HUES6 (cell line): ENCODE measurements around the gene NSUN2.
A peak's percentile ranks its signal among the peaks of the same experiment; 100 is the strongest.
"Not testable (repeated sequence)": the region's sequence is repeated elsewhere in the genome, so short reads cannot be mapped to it uniquely, and the experiment has no call there.

ENCODE experiments used
- H3K27ac ChIP-seq: 2 replicates; pipeline ENCODE4 v1.7.0; 2013; ENCODE audit warnings: low read depth, mild to moderate bottlenecking, low read length, inconsistent platforms
- H3K27me3 ChIP-seq: 2 replicates; pipeline ENCODE4 v1.6.1; 2013; ENCODE audit warnings: low read length; ENCODE audit not compliant: control insufficient read depth, insufficient read depth
- H3K36me3 ChIP-seq: 2 replicates; pipeline ENCODE4 v1.6.1; 2013; ENCODE audit warnings: low read length; ENCODE audit not compliant: control insufficient read depth, insufficient read depth
- H3K4me1 ChIP-seq: 2 replicates; pipeline ENCODE4 v1.6.1; 2013; ENCODE audit warnings: low read length; ENCODE audit not compliant: control insufficient read depth, insufficient read depth
- H3K4me3 ChIP-seq: 2 replicates; pipeline ENCODE4 v1.5.1; 2013; ENCODE audit warnings: low read depth, low read length
- H3K9ac ChIP-seq: one replicate; pipeline ENCODE4 v1.6.1; 2013; ENCODE audit warnings: mild to moderate bottlenecking, low read length
- H3K9me3 ChIP-seq: 2 replicates; pipeline ENCODE4 v1.6.1; 2013; ENCODE audit warnings: low read depth, low read length; ENCODE audit not compliant: control insufficient read depth, insufficient read depth

Gene NSUN2

DNA sequence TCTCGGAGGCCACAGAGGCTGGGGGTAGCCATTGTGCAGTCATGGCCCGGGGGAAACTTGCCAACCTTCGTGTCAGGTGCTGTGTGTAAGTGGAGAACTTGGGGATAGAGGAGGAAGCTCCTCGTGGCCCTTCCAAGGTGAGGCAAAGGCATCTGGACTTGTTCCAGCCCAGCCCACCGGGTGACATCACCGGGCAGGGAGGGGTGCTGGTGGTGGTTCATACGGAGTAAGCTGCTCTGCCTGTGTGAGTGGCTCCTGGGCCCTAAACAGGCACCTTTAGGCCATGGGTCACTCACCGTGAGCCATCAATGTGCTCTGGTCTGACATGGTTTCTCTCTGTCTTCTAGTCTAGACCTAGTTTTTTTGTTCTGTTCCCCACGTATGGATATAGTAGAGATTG is 35.9 kb upstream of the NSUN2 start:
- H3K4me1 ChIP-seq = peaks cover 10% of the 10 kb centered on the region
- H3K4me3 ChIP-seq, H3K9ac ChIP-seq, H3K36me3 ChIP-seq, H3K27me3 ChIP-seq, H3K9me3 ChIP-seq, H3K27ac ChIP-seq: not testable (repeated sequence)

DNA sequence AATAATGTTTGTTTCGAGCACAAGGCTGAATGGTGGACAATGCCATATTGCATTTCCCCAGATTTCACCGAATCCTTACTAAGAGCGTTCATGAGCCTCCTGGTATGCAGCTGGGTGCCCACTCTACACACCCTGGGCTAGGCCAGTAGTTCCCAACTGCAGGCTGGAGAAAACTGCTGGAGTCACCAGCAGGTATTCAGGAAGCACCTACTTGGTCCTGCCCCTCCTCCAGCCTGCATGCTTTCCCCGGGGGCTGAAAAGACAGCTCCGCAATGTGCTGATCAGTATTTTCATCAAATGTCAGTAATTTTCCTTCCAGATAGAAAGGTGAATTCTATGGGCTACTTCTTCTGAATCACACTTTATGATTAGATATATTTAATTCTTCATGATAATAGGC is 34.8 kb upstream of the NSUN2 start:
- H3K4me1 ChIP-seq = peaks cover 10% of the 10 kb centered on the region
- peaks cover 7% of the 10 kb centered on the region for H3K36me3 ChIP-seq
- H3K27me3 ChIP-seq = no peaks in the 10 kb centered on the region
- no peak overlapping the region for H3K27ac ChIP-seq
- no peak overlapping the region for H3K4me3 ChIP-seq
- no peaks in the 10 kb centered on the region for H3K9me3 ChIP-seq
- H3K9ac ChIP-seq = no peak overlapping the region

DNA sequence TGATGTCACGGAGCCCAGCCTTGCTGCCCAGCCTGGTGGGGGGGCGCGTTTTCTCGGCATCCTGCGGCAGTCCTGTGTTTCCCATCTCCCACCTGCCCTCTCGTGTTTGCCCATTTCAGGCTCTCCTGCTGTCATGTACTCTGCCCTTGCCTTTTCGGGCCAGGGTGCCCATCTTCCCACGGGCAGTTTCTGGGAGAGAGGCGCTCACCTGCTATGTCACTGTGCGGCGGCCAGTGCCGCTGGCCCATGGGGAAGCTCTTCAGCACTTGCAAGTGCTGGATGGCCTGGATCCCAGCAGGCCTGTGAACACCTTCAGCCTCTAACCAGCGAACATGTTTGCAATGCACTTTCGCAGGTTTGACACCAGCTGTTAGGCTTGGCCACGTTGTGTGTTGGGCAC is 33.9 kb upstream of the NSUN2 start:
- no peak overlapping the region for H3K9ac ChIP-seq
- H3K36me3 ChIP-seq = peaks cover 7% of the 10 kb centered on the region
- H3K27me3 ChIP-seq = no peaks in the 10 kb centered on the region
- no peaks in the 10 kb centered on the region for H3K9me3 ChIP-seq
- H3K4me3 ChIP-seq = no peak overlapping the region
- no peak overlapping the region for H3K27ac ChIP-seq
- H3K4me1 ChIP-seq = peaks cover 10% of the 10 kb centered on the region

DNA sequence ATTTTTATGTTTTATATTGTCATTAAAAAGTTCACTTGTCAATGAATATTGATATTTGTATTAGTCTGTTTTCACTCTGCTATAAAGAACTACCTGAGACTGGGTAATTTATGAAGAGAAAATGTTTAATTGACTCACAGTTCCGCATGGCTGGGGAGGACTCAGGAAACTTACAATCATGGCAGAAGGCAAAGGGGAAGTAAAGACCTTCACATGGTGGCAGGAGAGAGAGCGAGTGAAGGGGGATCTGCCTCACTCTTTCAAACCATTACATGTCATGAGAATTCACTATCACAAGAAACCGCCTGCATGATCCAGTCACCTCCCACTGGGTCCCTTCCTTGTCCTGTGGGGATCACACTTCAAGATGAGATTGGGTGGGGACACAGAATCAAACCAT is 27.8 kb upstream of the NSUN2 start:
- no peaks in the 10 kb centered on the region for H3K9me3 ChIP-seq
- H3K4me1 ChIP-seq = no peaks in the 10 kb centered on the region
- peaks cover 41% of the 10 kb centered on the region for H3K36me3 ChIP-seq
- no peak overlapping the region for H3K9ac ChIP-seq
- H3K27ac ChIP-seq = no peak overlapping the region
- no peaks in the 10 kb centered on the region for H3K27me3 ChIP-seq
- no peak overlapping the region for H3K4me3 ChIP-seq

DNA sequence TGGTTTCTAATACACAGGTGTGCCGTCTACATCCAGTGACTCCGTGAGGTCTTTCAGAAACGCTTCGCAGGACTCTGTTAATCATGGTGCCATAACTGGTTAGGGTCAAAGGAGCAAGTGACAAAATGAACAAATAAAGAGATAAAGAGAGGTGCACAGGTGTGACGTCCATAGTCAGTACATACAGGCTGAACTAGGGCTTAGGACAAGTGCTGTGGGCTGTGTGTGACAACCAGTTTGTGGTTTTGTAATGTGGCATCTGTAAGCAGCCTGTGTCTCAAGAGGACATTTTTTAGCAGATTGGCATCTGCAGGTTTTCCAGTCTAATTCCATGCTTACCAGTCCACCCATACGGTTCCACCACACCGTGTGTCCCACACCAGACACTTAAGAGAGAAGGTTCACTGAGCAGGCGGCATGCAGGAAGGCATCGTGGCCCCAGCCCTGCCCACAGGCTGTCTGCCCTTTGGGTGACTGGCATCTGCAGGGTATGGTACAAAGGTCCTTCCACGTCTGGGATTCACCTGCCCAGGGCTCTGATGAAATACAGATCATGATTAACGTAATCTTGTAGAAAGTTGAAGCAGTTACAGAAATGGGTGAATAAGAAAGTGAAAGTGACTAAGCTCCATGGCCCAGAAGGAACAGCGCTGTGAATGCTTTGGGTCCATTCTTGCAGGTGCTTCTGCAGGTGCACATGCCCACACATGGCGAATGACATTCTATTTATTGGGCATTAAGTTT is 27.3 kb upstream of the NSUN2 start:
- Histone ChIP-seq H3K27me3 (no peaks in the 10 kb centered on the region), H3K36me3 (peaks cover 45% of the 10 kb centered on the region), H3K27ac (no peak overlapping the region), H3K4me1 (no peaks in the 10 kb centered on the region), H3K9me3 (no peaks in the 10 kb centered on the region), H3K9ac (no peak overlapping the region), H3K4me3 (no peak overlapping the region)

DNA sequence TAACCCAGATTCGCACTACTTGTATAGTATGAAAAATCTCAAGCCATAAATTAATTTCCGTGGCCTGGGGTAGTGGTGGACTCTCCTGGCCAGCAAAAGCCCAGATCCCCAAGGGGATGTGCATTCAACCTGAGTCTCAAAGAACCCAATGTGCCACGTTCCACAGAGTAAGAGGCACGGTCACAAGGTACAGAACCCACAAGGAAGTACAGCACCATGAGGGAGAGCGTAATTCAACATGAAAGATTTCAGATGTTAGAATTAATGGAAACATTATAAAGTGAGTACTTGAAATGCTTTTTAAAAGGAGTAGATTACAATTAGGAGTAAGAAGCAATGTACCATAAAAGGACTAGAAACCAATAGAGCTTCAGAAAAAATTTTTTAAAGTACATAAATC is 23.8 kb upstream of the NSUN2 start:
- no peaks in the 10 kb centered on the region for H3K4me1 ChIP-seq
- H3K27ac ChIP-seq = no peak overlapping the region
- H3K9ac ChIP-seq = no peak overlapping the region
- no peak overlapping the region for H3K4me3 ChIP-seq
- peaks cover 57% of the 10 kb centered on the region for H3K36me3 ChIP-seq
- H3K9me3 ChIP-seq = no peaks in the 10 kb centered on the region
- no peaks in the 10 kb centered on the region for H3K27me3 ChIP-seq

DNA sequence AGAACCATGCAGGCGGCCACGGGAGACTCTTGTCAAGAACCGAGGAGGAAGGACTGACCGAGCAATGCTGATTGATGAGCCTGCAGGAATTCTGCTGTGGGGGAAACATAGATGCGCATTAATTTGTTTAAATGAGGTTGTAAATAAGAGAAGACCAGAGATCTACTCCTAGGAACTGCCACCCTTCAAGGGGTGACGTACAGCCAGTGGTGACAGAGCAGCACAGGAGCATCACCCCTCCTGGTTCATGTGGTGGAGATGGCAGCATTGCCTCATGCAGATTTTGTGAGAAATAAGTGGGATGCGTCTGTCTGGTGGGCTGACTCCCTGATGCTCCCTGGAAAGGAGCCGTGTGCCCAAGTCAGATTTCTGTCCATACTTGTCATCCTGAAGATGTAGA is 22.6 kb upstream of the NSUN2 start:
- Histone ChIP-seq H3K9ac (no peak overlapping the region), H3K9me3 (no peaks in the 10 kb centered on the region), H3K27ac (no peak overlapping the region), H3K4me1 (no peaks in the 10 kb centered on the region), H3K4me3 (no peak overlapping the region), H3K27me3 (no peaks in the 10 kb centered on the region), H3K36me3 (peaks cover 54% of the 10 kb centered on the region)

DNA sequence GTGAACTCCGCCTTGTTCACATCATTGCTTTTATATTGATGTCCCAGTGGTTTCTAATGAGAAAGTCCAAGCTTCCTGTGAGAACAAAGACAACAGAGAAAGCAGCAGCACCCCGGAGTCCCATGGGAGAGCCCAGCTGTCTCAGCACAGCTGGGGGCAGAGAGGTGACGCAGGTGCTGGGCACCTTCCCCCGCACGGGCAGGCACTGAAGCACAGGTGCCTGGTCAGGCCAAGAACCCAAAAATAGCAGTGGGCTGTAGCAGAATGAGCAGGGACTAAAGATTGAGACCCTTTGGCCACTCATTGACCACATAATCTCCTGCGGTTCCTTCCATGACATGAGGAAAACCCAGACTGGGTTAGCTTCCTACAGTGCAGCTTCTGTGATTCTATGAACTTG is 19.2 kb upstream of the NSUN2 start:
- no peaks in the 10 kb centered on the region for H3K9me3 ChIP-seq
- H3K27me3 ChIP-seq = no peaks in the 10 kb centered on the region
- peaks cover 28% of the 10 kb centered on the region for H3K36me3 ChIP-seq
- H3K9ac ChIP-seq = no peak overlapping the region
- H3K4me3 ChIP-seq = no peak overlapping the region
- H3K4me1 ChIP-seq = peaks cover 15% of the 10 kb centered on the region
- H3K27ac ChIP-seq = no peak overlapping the region

DNA sequence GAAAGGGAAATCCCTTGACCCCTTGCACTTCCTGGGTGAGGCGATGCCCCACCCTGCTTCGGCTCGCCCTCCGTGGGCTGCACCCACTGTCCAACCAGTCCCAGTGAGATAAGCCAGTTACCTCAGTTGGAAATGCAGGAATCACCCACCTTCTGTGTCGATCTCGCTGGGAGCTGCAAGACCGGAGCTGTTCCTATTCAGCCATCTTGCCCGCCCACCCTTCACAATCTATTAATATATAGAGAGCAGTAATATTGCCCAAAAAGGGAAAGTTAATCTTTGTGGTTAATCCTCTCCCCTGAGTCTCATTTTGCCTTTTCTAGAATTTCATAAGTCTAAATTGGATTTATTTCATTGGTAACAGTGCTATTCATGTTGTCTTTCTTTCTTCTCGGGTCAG is 16.8 kb upstream of the NSUN2 start:
- H3K4me1 ChIP-seq = peaks cover 15% of the 10 kb centered on the region
- H3K27ac ChIP-seq = no peak overlapping the region
- no peaks in the 10 kb centered on the region for H3K27me3 ChIP-seq
- no peaks in the 10 kb centered on the region for H3K9me3 ChIP-seq
- peak overlapping the region; percentile 19; the same call in 1 of the 2 replicates for H3K4me3 ChIP-seq
- peaks cover 17% of the 10 kb centered on the region for H3K36me3 ChIP-seq
- H3K9ac ChIP-seq = no peak overlapping the region

DNA sequence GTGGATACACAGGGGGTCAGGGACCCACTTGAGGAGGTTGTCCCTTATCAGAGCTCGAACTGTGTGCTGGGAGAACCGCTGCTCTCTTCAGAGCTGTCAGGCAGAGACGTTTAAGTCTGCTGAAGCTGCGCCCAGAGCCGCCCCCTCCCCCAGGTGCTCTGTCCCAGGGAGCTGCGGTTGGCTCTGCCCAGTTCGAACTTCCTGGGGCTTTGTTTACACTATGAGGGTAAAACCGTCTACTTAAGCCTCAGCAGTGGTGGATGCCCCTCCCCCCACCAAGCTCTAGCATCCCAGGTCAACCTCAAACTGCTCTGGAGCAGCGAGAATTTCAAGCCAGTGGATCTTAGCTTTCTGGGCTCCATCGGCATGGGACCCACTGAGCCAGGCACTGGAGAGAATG is 16.3 kb upstream of the NSUN2 start:
- Histone ChIP-seq H3K9me3 (no peaks in the 10 kb centered on the region), H3K4me1 (peaks cover 15% of the 10 kb centered on the region), H3K36me3 (peaks cover 21% of the 10 kb centered on the region), H3K9ac (no peak overlapping the region), H3K27ac (no peak overlapping the region), H3K27me3 (no peaks in the 10 kb centered on the region), H3K4me3 (peak overlapping the region; percentile 19; the same call in 1 of the 2 replicates)

DNA sequence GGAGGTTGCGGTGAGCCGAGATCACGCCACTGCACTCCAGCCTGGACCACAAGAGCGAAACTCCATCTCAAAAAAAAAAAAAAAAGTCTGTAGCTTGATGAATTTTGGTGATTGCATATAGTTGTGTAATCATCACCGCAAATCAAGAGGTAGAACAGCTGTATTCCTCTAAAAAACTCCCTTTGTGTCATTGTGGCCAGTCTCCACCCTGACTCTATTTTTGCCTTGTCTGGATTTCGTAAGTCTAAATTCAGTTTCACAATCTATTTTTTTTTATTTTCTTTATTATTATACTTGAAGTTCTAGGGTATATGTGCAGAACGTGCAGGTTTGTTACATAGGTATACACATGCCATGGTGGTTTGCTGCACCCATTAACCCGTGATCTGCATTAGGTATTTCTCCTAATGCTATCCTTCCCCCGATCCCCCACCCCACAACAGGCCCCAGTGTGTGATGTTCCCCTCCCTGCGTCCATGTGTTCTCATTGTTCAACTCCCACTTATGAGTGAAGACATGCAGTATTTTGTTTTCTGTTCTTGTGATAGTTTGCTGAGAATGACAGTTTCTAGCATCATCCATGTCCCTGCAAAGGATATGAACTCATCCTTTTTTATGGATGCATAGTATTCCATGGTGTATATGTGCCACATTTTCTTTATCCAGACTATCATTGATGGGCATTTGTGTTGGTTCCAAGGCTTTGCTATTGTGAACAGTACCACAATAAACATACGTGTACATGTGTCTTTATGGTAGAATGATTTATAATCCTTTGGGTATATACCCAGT is 12.9 kb upstream of the NSUN2 start:
- H3K27ac ChIP-seq, H3K27me3 ChIP-seq, H3K4me3 ChIP-seq, H3K9me3 ChIP-seq, H3K9ac ChIP-seq: not testable (repeated sequence)
- peaks cover 15% of the 10 kb centered on the region for H3K4me1 ChIP-seq
- peaks cover 14% of the 10 kb centered on the region; the same call in 1 of the 2 replicates for H3K36me3 ChIP-seq
